Measurements from ENCODE around the gene SLF2.

Gene SLF2

DNA sequence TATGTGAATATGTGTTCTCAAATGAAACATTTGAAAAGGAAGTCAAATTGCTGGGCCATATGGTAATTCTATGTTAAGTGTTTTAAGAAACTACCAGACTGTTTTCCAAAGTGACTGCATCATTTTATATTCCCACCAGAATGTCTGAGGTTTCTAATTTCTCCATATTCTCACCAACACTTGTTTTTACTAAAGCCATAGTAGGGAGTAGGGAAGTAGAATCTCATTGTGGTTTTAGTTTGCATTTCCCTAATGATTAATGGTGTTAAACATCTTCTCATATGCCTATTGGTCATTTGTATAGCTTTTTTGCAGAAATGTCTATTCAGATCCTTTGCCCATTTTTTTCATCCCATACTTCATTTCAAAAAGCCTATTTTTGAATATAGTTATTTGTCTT, 47.5 kb downstream of the SLF2 start:
- H3K4me3 ChIP-seq (ENCODE audit: low read depth, low read length) = no peak overlapping the region
- TF ChIP-seq, protein P1, sequence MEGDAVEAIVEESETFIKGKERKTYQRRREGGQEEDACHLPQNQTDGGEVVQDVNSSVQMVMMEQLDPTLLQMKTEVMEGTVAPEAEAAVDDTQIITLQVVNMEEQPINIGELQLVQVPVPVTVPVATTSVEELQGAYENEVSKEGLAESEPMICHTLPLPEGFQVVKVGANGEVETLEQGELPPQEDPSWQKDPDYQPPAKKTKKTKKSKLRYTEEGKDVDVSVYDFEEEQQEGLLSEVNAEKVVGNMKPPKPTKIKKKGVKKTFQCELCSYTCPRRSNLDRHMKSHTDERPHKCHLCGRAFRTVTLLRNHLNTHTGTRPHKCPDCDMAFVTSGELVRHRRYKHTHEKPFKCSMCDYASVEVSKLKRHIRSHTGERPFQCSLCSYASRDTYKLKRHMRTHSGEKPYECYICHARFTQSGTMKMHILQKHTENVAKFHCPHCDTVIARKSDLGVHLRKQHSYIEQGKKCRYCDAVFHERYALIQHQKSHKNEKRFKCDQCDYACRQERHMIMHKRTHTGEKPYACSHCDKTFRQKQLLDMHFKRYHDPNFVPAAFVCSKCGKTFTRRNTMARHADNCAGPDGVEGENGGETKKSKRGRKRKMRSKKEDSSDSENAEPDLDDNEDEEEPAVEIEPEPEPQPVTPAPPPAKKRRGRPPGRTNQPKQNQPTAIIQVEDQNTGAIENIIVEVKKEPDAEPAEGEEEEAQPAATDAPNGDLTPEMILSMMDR (IDR thresholded peaks at IDR 0.05; ENCODE audit: borderline replicate concordance, insufficient read depth, low read depth, low read length) = no peak

DNA sequence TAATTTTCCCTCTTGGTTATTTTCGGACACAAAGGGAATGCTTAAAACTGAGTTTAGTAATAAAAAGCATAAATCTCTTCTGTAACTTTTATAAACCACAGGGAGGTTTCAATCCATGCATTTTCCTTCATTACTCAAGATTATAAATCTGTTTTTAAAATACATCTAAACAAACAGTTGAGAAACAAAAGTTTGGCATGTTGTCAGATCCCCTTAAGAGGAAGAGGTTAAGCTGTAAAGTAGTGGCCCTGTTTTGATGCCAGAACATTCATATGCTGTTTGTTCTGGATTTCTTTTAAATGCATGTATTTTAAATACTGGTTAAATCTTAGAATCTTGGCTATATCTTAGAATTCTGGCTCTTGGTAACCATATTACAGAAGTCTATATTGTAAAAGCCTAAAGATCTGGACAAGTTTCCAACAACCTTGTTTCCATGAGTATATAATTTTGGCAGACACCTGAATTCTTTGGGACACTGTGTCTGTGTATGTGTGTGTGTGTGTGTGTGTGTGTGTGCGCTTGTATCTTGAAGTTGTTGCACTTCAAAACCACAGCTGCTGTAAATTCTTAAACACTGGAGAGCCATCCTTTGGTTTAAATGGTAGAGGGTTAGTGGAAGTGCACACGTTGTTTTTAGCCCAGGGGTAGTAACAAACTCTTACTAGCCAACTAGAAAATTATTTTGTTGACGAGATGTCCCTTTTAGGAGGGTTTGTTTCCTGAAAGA, 49.8 kb downstream of the SLF2 start:
- no peak overlapping the region for H3K4me3 ChIP-seq (ENCODE audit: low read depth, low read length)
- TF ChIP-seq, protein P1 (IDR thresholded peaks at IDR 0.05; ENCODE audit: borderline replicate concordance, insufficient read depth, low read depth, low read length) = no peak

DNA sequence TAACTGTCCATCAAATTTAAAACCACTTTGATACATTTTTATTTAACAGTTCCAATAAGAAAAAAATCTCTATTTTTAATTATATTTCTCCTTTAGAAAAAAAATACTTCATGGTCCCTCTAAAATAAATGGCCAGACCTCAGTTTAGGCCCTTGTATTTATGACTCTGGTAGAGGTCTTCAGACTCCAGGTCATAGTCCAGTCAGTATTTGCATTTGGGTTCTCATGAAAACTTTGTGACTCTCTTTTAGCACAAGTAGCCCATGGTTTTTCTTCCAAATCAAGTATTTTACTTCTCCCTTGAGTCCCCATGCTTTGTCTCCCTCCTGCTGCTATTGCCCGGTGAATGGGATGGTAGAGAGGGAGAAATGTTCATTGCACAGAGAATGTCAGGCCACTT, 51.1 kb downstream of the SLF2 start:
- TF ChIP-seq, protein P1 (IDR thresholded peaks at IDR 0.05; ENCODE audit: borderline replicate concordance, insufficient read depth, low read depth, low read length) = no peak
- H3K4me3 ChIP-seq (ENCODE audit: low read depth, low read length) = no peak overlapping the region

DNA sequence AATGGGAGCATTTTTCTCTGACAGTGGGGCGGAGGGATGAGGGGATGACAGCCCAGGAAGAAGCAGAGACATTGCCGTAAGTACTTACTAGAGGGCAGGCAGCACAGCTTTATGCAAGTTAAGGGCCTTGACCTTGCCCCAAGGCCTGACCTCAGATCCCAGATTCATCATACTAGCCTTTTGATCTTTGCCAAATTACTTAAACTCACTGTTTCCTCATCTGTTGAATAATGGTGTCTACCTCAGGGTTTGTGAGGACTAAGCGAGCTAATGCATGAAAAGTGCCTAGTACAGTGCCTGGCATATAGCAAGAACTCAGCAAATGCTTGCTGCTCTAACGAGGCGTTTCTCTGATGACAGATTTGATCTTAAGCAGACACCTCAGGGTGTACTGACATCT, 53.1 kb downstream of the SLF2 start:
- TF ChIP-seq, protein P1 (IDR thresholded peaks at IDR 0.05; ENCODE audit: borderline replicate concordance, insufficient read depth, low read depth, low read length) = no peak
- H3K4me3 ChIP-seq (ENCODE audit: low read depth, low read length) = no peak overlapping the region

DNA sequence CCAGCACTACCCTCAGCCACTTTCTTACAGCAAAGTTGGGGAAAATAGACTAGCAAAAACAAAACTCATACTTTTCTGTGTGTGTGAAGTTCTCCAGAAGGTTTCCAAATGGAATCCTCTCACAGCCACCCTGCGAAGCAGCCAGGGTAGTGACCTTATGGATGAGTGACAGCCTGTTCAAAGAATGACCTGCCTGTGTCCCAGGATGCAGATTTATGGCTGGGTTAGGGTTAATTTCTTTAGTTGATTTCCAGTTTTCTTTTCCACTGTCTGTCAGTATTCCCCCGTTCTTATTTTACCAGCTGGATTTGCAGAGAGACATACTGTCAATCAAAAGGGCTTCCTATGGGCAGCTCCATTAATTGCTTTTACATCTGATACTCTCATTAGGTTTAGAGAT, 54.1 kb downstream of the SLF2 start:
- TF ChIP-seq, protein P1 (IDR thresholded peaks at IDR 0.05; ENCODE audit: borderline replicate concordance, insufficient read depth, low read depth, low read length) = no peak
- H3K4me3 ChIP-seq (ENCODE audit: low read depth, low read length) = no peak overlapping the region

DNA sequence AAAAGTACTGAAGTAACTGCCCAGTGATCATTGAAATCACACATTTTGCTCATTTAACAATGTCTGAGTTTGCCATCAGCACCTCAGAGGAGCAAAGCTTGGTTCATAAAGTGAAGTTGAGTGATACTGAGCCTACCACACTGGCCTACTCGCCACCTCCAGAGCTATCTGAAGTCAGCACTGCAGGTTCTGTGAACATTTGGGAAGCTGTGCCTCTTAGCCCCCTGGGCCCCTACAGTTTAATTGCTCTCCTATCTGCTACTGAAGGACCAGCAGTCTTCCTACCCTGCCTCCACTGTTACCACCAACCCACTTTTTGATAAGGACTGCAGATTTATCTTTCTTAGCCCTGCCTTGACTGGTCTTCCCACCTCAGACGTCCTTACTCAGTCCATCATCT, 54.6 kb downstream of the SLF2 start:
- TF ChIP-seq, protein P1 (IDR thresholded peaks at IDR 0.05; ENCODE audit: borderline replicate concordance, insufficient read depth, low read depth, low read length) = no peak
- H3K4me3 ChIP-seq (ENCODE audit: low read depth, low read length) = no peak overlapping the region

DNA sequence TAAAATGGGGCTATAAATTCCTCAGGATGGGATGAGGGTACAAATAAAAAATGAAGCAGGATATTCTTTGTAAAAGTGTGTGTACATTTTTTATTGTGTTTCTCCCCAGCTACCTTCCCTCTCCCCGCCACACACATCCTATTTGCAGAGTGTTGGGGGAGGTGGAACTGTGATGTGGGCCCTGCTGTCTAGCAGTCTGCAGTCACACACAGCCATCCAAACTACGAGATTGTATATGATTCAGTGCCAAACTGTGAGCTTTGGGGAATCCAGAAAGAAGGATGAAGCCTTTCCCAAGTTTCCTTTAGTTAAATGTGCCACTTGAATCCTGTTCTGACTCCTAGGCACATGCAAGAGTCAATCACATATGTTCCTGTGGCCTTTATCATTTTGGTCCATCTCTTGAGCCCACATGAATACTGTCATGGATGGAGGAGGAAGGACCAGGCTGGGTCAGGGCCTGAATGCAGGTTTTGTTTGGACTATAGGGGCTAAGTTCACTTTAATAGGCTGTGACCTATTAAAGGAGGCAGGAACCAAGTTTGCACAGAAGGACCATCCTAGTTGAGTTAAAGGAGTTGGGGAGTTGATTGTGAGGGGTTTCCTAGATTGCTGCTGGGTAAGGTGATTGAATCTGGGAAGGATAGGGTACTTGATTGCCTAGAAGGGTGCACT, 55.4 kb downstream of the SLF2 start:
- TF ChIP-seq, protein P1 (IDR thresholded peaks at IDR 0.05; ENCODE audit: borderline replicate concordance, insufficient read depth, low read depth, low read length) = no peak
- no peak overlapping the region for H3K4me3 ChIP-seq (ENCODE audit: low read depth, low read length)
